ENCODE data around the gene GJC1.

DNA sequence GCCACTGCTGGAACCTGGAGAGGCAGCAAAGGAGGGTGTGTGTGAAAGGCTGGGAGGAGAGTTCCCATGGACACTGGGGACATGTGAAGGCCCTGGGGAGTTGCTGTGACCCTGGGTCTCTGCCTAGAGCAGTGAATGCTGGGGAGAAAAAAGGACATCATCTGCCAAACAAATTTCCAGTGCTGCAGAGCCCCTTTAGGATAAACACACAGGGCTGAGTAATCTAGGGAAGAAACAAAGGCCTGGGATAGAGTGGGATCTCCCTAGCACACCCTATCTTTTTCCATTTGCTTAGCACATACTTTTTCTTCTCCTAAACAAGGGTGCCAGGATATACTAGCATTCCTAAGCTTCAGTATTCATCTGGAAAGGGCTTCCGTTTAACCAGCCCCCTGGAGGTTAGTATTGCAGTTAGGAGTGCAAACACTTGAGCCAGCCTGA, 14.3 kb upstream of the GJC1 start:
- TF ChIP-seq, protein P1, sequence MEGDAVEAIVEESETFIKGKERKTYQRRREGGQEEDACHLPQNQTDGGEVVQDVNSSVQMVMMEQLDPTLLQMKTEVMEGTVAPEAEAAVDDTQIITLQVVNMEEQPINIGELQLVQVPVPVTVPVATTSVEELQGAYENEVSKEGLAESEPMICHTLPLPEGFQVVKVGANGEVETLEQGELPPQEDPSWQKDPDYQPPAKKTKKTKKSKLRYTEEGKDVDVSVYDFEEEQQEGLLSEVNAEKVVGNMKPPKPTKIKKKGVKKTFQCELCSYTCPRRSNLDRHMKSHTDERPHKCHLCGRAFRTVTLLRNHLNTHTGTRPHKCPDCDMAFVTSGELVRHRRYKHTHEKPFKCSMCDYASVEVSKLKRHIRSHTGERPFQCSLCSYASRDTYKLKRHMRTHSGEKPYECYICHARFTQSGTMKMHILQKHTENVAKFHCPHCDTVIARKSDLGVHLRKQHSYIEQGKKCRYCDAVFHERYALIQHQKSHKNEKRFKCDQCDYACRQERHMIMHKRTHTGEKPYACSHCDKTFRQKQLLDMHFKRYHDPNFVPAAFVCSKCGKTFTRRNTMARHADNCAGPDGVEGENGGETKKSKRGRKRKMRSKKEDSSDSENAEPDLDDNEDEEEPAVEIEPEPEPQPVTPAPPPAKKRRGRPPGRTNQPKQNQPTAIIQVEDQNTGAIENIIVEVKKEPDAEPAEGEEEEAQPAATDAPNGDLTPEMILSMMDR (IDR thresholded peaks at IDR 0.05) = no peak
- TF ChIP-seq POLR2A (IDR thresholded peaks at IDR 0.05) = no peak
